ENCODE measurements around the gene PPP4R3A. TPM values are rescaled to one million over a fixed set of nuclear protein-coding genes. Genes with fewer than 3 reads are reported as not detected.

The PPP4R3A gene
- total RNA-seq, 1 donor from 2014 or later: 130 TPM

- peak overlapping the region; percentile 77 for H3K4me3 Mint-ChIP-seq
- peaks cover 21% of the 10 kb centered on the region for H3K36me3 Mint-ChIP-seq (ENCODE audit: low read depth)
- no peaks in the 10 kb centered on the region for H3K9me3 Mint-ChIP-seq
- peak overlapping the region; percentile 77 for H3K27ac Mint-ChIP-seq
- H3K27me3 Mint-ChIP-seq (ENCODE audit: insufficient read depth): peaks cover 3% of the 10 kb centered on the region
- DNase-seq (ENCODE audit: low spot score): peak; percentile 71
- H3K4me1 Mint-ChIP-seq (ENCODE audit: low read depth): peaks cover 42% of the 10 kb centered on the region
- intact Hi-C loops (cut with micrococcal nuclease): loop anchor here (1.0 to 10.0 kb wide), 4 partner anchors 95 to 594 kb away; no protein-coding TSS in a partner anchor
Observed at GRCh38 chr14:91418387-91419043, 91.6 kb downstream of the PPP4R3A start.

- peak overlapping the region; percentile 77 for H3K4me3 Mint-ChIP-seq
- intact Hi-C loops (cut with micrococcal nuclease): loop anchor here (1.0 to 10.0 kb wide), 7 partner anchors 47 to 593 kb away; partner anchors contain the start of genes RPS6KA5 and TC2N
- H3K9me3 Mint-ChIP-seq: no peaks in the 10 kb centered on the region
- H3K27ac Mint-ChIP-seq: peak overlapping the region; percentile 77
- H3K36me3 Mint-ChIP-seq (ENCODE audit: low read depth): peaks cover 26% of the 10 kb centered on the region
- DNase-seq (ENCODE audit: low spot score): no peak
- H3K27me3 Mint-ChIP-seq (ENCODE audit: insufficient read depth): peaks cover 3% of the 10 kb centered on the region
- H3K4me1 Mint-ChIP-seq (ENCODE audit: low read depth): peaks cover 47% of the 10 kb centered on the region
Observed at GRCh38 chr14:91417983-91418386, 92.1 kb downstream of the PPP4R3A start.

- peaks cover 53% of the 10 kb centered on the region for H3K4me1 Mint-ChIP-seq (ENCODE audit: low read depth)
- DNase-seq (ENCODE audit: low spot score): peak; percentile 79
- peaks cover 3% of the 10 kb centered on the region for H3K27me3 Mint-ChIP-seq (ENCODE audit: insufficient read depth)
- H3K27ac Mint-ChIP-seq: peak within 1 kb of the TSS; percentile 99
- intact Hi-C loops (cut with micrococcal nuclease): loop anchor here (2.0 to 10.0 kb wide), 6 partner anchors 47 to 593 kb away; partner anchors contain the start of genes RPS6KA5 and TC2N
- H3K4me3 Mint-ChIP-seq: peak within 1 kb of the TSS; percentile 93
- no peaks in the 10 kb centered on the region for H3K9me3 Mint-ChIP-seq
- peaks cover 31% of the 10 kb centered on the region for H3K36me3 Mint-ChIP-seq (ENCODE audit: low read depth)
Observed at GRCh38 chr14:91417120-91417982, 92.8 kb downstream of the PPP4R3A start, which contains the start of gene CCDC88C. CCDC88C (minus strand) TSS chr14:91417820; CDS start chr14:91417690, 130 bp downstream.

- no peak for DNase-seq (ENCODE audit: low spot score)
- intact Hi-C loops (cut with micrococcal nuclease): loop anchor here (1.0 to 10.0 kb wide), 10 partner anchors 11 to 592 kb away; partner anchors contain the start of genes PPP4R3A, RPS6KA5 and TC2N
- Mint-ChIP-seq H3K36me3 (ENCODE audit: low read depth) (peaks cover 31% of the 10 kb centered on the region), H3K27me3 (ENCODE audit: insufficient read depth) (peaks cover 3% of the 10 kb centered on the region), H3K27ac (peak overlapping the region; percentile 99), H3K9me3 (no peaks in the 10 kb centered on the region), H3K4me1 (ENCODE audit: low read depth) (peaks cover 55% of the 10 kb centered on the region), H3K4me3 (peak overlapping the region; percentile 93)
Observed at GRCh38 chr14:91416744-91417119, 93.4 kb downstream of the PPP4R3A start.

- H3K36me3 Mint-ChIP-seq (ENCODE audit: low read depth): peaks cover 35% of the 10 kb centered on the region
- peaks cover 3% of the 10 kb centered on the region for H3K27me3 Mint-ChIP-seq (ENCODE audit: insufficient read depth)
- no peaks in the 10 kb centered on the region for H3K9me3 Mint-ChIP-seq
- intact Hi-C loops (cut with micrococcal nuclease): loop anchor here (1.0 to 10.0 kb wide), 11 partner anchors 11 to 591 kb away; partner anchors contain the start of genes PPP4R3A, RPS6KA5 and TC2N
- peak overlapping the region; percentile 99 for H3K27ac Mint-ChIP-seq
- peak; percentile 69 for DNase-seq (ENCODE audit: low spot score)
- H3K4me1 Mint-ChIP-seq (ENCODE audit: low read depth): peaks cover 61% of the 10 kb centered on the region
- peak overlapping the region; percentile 93 for H3K4me3 Mint-ChIP-seq
Observed at GRCh38 chr14:91415794-91416743, 94.0 kb downstream of the PPP4R3A start.

- intact Hi-C loops (cut with micrococcal nuclease): loop anchor here (10.0 kb wide), 1 partner anchor 590 kb away; no protein-coding TSS in a partner anchor
Observed at GRCh38 chr14:91414475-91414833, 95.7 kb downstream of the PPP4R3A start.

GRCh38 chr14:91413547-91414474, 96.3 kb downstream of the PPP4R3A start:
- peaks cover 73% of the 10 kb centered on the region for H3K4me1 Mint-ChIP-seq (ENCODE audit: low read depth)
- H3K4me3 Mint-ChIP-seq: peak overlapping the region; percentile 93
- DNase-seq (ENCODE audit: low spot score): no peak
- peaks cover under 1% of the 10 kb centered on the region for H3K27me3 Mint-ChIP-seq (ENCODE audit: insufficient read depth)
- H3K9me3 Mint-ChIP-seq: no peaks in the 10 kb centered on the region
- H3K27ac Mint-ChIP-seq: peak overlapping the region; percentile 99
- peaks cover 46% of the 10 kb centered on the region for H3K36me3 Mint-ChIP-seq (ENCODE audit: low read depth)
- intact Hi-C loops (cut with micrococcal nuclease): loop anchor here (10.0 kb wide), 1 partner anchor 589 kb away; no protein-coding TSS in a partner anchor

More at GRCh38 chr14:91414475-91414833, 95.7 kb downstream of the PPP4R3A start:
- DNase-seq (ENCODE audit: low spot score): no peak
- H3K27me3 Mint-ChIP-seq (ENCODE audit: insufficient read depth): peaks cover 3% of the 10 kb centered on the region
- H3K4me1 Mint-ChIP-seq (ENCODE audit: low read depth): peaks cover 76% of the 10 kb centered on the region
- peak overlapping the region; percentile 93 for H3K4me3 Mint-ChIP-seq
- H3K9me3 Mint-ChIP-seq: no peaks in the 10 kb centered on the region
- peak overlapping the region; percentile 99 for H3K27ac Mint-ChIP-seq
- H3K36me3 Mint-ChIP-seq (ENCODE audit: low read depth): peaks cover 44% of the 10 kb centered on the region

GRCh38 chr14:91412939-91413338, 97.2 kb downstream of the PPP4R3A start:
- intact Hi-C loops (cut with micrococcal nuclease): loop anchor here (10.0 kb wide), 1 partner anchor 588 kb away; no protein-coding TSS in a partner anchor

GRCh38 chr14:91410771-91411536, 99.2 kb downstream of the PPP4R3A start:
- Mint-ChIP-seq H3K4me1 (ENCODE audit: low read depth) (peaks cover 89% of the 10 kb centered on the region), H3K36me3 (ENCODE audit: low read depth) (peaks cover 65% of the 10 kb centered on the region), H3K27me3 (ENCODE audit: insufficient read depth) (no peaks in the 10 kb centered on the region), H3K27ac (peak overlapping the region; percentile 96), H3K9me3 (no peaks in the 10 kb centered on the region), H3K4me3 (peak overlapping the region; percentile 72)
- DNase-seq (ENCODE audit: low spot score): no peak
- intact Hi-C loops (cut with micrococcal nuclease): loop anchor here (1.0 to 10.0 kb wide), 4 partner anchors 11 to 586 kb away; no protein-coding TSS in a partner anchor

More at GRCh38 chr14:91412939-91413338, 97.2 kb downstream of the PPP4R3A start:
- no peaks in the 10 kb centered on the region for H3K9me3 Mint-ChIP-seq
- peaks cover 79% of the 10 kb centered on the region for H3K4me1 Mint-ChIP-seq (ENCODE audit: low read depth)
- no peaks in the 10 kb centered on the region for H3K27me3 Mint-ChIP-seq (ENCODE audit: insufficient read depth)
- H3K4me3 Mint-ChIP-seq: peak overlapping the region; percentile 93
- H3K27ac Mint-ChIP-seq: peak overlapping the region; percentile 99
- no peak for DNase-seq (ENCODE audit: low spot score)
- H3K36me3 Mint-ChIP-seq (ENCODE audit: low read depth): peaks cover 55% of the 10 kb centered on the region

GRCh38 chr14:91409928-91410718, 100.0 kb downstream of the PPP4R3A start:
- DNase-seq (ENCODE audit: low spot score): peak; percentile 42
- Mint-ChIP-seq H3K4me3 (peak overlapping the region; percentile 73), H3K4me1 (ENCODE audit: low read depth) (peaks cover 89% of the 10 kb centered on the region), H3K36me3 (ENCODE audit: low read depth) (peaks cover 64% of the 10 kb centered on the region), H3K27ac (peak overlapping the region; percentile 96), H3K9me3 (no peaks in the 10 kb centered on the region), H3K27me3 (ENCODE audit: insufficient read depth) (no peaks in the 10 kb centered on the region)
- intact Hi-C loops (cut with micrococcal nuclease): loop anchor here (1.0 to 10.0 kb wide), 4 partner anchors 10 to 585 kb away; no protein-coding TSS in a partner anchor

Measured in activated T-helper 1 cell treated with anti-CD3 and anti-CD28 coated beads, Interleukin-12 subunit alpha, Interleukin-12 subunit beta, Interleukin-2, Interleukin-4 antibody, amounts not matched to agents 30 ng/mL and 10 ng/mL and 1 ng/mL, durations not matched to agents 14 hours and 24 hours and 36 hours (primary cell).